ENCODE data around the gene TEKTIP1.

Gene TEKTIP1

DNA sequence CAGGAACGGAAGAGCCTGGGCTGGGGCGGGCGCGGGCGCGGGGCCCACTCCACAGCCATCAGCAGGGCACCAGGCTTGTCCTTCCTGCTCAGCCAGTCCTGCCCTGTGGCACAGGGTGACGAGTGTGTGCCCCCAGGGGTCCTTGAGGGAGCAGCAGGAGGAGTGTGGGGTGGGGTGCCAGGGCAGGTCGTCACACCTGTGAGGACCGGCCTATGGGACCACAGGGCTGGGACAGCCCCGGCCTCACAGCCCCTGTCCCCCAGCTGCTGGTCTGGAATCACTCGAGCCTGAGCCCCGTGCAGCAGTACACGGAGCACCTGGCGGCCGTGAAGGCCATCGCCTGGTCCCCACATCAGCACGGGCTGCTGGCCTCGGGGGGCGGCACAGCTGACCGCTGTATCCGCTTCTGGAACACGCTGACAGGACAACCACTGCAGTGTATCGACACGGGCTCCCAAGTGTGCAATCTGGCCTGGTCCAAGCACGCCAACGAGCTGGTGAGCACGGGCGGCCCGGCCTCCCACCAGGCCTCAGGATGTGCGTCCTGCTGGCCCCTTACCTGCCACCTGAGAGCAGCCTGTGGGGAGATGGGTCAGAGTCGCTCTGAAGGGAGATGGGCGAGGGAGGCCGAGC is 6.7 kb upstream of the TEKTIP1 start:
- no peak for DNase-seq (ENCODE audit: extremely low read depth, low read depth)

DNA sequence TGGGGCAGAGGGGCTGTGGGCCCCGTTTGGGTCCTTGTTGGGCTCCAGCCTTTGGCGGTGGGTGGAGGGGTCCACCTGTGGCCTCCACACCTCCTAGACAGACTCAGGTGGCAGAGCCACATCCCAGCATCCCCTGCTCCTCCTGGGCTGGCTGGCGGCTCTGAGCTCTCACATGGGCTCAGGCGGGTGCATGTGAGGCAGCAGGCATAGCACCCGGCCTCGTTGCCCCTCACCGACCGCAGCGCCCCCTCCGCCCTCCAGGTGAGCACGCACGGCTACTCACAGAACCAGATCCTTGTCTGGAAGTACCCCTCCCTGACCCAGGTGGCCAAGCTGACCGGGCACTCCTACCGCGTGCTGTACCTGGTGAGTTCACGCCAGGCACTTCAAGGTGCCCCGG is 5.9 kb upstream of the TEKTIP1 start:
- TF ChIP-seq, protein P1, sequence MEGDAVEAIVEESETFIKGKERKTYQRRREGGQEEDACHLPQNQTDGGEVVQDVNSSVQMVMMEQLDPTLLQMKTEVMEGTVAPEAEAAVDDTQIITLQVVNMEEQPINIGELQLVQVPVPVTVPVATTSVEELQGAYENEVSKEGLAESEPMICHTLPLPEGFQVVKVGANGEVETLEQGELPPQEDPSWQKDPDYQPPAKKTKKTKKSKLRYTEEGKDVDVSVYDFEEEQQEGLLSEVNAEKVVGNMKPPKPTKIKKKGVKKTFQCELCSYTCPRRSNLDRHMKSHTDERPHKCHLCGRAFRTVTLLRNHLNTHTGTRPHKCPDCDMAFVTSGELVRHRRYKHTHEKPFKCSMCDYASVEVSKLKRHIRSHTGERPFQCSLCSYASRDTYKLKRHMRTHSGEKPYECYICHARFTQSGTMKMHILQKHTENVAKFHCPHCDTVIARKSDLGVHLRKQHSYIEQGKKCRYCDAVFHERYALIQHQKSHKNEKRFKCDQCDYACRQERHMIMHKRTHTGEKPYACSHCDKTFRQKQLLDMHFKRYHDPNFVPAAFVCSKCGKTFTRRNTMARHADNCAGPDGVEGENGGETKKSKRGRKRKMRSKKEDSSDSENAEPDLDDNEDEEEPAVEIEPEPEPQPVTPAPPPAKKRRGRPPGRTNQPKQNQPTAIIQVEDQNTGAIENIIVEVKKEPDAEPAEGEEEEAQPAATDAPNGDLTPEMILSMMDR (IDR thresholded peaks at IDR 0.05; ENCODE audit: low read depth, low read length) = no peak
- DNase-seq (ENCODE audit: extremely low read depth, low read depth) = no peak

More for the DNA sequence above, 6.7 kb upstream of the TEKTIP1 start:
- TF ChIP-seq, protein P1 (IDR thresholded peaks at IDR 0.05; ENCODE audit: low read depth, low read length) = no peak

DNA sequence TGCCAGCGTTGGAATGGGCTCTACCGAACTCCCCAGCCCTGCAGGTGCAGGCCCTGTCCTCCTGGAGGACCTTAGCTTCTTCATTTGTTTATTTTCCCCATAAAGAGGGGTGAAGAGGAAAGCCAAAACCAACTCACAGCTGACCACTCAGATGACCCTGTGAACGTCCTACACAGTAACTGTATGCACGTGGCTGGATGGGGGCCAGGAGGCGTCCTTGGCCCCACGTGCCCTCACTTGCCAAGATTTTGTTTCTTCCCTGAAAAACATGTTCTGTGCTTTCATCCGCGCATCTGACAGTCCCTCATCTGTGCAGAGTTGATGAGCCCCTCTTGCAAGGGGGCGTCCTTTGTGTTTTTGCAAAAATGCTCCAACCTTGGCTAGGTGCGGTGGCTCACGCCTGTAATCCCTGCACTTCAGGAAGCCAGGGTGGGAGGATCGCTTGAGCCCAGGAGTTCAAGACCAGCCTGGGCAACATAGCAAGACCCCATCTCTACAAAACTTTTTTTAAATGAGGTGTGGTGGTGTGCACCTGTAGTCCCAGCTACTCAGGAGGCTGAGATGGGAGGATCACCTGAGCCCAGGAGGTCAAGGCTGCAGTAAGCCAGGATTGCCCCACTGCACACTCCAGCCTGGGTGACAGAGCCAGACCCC is 5.3 kb upstream of the TEKTIP1 start:
- TF ChIP-seq, protein P1 (IDR thresholded peaks at IDR 0.05; ENCODE audit: low read depth, low read length) = no peak
- no peak for DNase-seq (ENCODE audit: extremely low read depth, low read depth)

DNA sequence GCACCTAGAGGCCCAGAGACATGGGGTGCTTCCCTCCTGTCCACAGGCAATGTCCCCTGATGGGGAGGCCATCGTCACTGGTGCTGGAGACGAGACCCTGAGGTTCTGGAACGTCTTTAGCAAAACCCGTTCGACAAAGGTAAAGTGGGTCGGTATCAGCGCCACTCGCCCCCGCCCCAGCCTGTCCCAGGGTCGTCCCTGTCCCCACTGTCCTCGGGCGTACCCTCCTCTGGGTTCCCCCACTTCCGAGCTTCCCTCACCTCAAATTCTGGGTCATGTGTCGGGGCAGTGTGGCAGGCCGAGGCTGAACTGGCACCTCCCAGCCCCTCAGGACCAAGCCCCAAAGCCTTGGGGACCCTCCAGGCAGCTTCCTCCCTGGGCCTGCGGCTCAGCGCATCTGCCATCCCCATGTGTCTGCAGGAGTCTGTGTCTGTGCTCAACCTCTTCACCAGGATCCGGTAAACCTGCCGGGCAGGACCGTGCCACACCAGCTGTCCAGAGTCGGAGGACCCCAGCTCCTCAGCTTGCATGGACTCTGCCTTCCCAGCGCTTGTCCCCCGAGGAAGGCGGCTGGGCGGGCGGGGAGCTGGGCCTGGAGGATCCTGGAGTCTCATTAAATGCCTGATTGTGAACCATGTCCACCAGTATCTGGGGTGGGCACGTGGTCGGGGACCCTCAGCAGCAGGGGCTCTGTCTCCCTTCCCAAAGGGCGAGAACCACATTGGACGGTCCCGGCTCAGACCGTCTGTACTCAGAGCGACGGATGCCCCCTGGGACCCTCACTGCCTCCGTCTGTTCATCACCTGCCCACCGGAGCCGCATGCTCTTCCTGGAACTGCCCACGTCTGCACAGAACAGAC is 4.4 kb upstream of the TEKTIP1 start:
- TF ChIP-seq, protein P1 (IDR thresholded peaks at IDR 0.05; ENCODE audit: low read depth, low read length) = no peak
- no peak for DNase-seq (ENCODE audit: extremely low read depth, low read depth)

DNA sequence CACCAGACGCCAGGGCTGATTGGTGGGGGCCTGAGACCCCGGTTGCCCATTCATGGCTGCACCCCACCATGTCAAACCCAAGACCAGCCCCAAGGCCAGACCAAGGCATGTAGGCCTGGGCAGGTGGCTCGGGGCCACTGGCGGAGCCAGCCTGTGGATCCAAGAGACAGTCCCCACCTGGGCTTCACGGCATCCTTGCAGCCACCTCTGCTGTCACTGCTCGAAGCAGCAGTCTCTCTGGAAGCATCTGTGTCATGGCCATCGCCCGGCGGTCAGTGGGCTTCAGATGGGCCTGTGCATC is 3.8 kb upstream of the TEKTIP1 start:
- TF ChIP-seq, protein P1 (IDR thresholded peaks at IDR 0.05; ENCODE audit: low read depth, low read length) = no peak
- no peak for DNase-seq (ENCODE audit: extremely low read depth, low read depth)

DNA sequence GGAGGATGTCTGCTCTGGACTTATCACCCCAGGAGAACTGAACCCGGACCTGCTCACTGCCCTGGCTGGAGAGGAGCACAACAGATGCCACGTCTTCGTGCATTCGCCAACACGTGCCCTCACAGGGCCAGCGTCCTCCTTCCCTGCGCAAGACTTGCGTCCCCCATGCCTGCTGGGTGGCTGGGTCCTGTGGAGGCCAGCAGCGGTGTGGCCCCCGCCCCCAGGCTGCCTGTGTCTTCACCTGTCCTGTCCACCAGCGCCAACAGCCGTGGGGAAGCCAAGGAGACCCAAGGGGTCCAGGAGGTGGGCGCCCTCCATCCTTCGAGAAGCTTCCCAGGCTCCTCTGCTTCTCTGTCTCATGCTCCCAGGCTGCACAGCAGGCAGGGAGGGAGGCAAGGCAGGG is 3.4 kb upstream of the TEKTIP1 start:
- no peak for DNase-seq (ENCODE audit: extremely low read depth, low read depth)
- TF ChIP-seq, protein P1 (IDR thresholded peaks at IDR 0.05; ENCODE audit: low read depth, low read length) = no peak

DNA sequence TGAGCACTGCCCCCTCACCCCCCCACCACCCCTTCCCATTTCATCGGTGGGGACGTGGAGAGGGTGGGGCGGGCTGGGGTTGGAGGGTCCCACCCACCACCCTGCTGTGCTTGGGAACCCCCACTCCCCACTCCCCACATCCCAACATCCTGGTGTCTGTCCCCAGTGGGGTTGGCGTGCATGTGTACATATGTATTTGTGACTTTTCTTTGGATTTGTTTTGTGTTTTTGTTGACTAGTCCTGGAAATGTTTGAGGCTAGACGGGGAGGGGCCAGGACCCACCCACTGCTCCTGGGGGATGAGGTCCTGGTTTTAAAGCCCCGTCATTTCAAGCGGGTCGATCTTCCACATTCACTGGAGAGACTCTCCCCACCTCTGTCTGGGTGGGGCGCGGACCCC is 3.0 kb upstream of the TEKTIP1 start:
- DNase-seq (ENCODE audit: extremely low read depth, low read depth) = no peak
- TF ChIP-seq, protein P1 (IDR thresholded peaks at IDR 0.05; ENCODE audit: low read depth, low read length) = no peak

All from AG09319 (cell line).